NCI-H526 (cell line): ENCODE data around the gene CAMK2G.
A peak's percentile ranks its signal among the peaks of the same experiment; 100 is the strongest.
"Not testable (repeated sequence)": the region's sequence is repeated elsewhere in the genome, so short reads cannot be mapped to it uniquely, and the experiment has no call there.

Source experiments
- DNase-seq, 2 experiments: peaks; one replicate each; lab custom pipeline; 2025; lab: John Stamatoyannopoulos, UW

Gene CAMK2G

DNA sequence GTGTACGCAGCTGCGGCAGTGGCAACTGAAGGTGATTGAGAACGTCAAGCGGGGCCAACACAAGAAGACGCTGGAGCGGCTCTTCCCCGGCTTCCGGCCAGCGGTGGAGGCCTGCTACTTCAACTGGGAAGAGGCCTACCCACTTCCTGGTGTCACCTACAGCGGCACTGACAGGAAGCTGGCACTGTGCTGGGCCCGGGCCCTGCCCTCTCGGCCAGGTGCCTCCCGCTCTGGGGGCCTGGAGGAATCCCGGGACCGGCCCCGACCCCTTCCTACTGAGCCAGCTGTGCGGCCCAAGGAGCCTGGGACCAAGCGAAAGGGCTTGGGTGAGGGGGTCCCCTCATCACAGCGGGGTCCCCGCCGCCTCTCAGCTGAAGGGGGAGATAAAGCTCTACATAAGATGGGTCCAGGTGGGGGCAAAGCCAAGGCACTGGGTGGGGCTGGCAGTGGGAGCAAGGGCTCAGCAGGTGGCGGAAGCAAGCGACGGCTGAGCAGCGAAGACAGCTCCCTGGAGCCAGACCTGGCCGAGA is 82.4 kb downstream of the CAMK2G start:
- DNase-seq: no peak

DNA sequence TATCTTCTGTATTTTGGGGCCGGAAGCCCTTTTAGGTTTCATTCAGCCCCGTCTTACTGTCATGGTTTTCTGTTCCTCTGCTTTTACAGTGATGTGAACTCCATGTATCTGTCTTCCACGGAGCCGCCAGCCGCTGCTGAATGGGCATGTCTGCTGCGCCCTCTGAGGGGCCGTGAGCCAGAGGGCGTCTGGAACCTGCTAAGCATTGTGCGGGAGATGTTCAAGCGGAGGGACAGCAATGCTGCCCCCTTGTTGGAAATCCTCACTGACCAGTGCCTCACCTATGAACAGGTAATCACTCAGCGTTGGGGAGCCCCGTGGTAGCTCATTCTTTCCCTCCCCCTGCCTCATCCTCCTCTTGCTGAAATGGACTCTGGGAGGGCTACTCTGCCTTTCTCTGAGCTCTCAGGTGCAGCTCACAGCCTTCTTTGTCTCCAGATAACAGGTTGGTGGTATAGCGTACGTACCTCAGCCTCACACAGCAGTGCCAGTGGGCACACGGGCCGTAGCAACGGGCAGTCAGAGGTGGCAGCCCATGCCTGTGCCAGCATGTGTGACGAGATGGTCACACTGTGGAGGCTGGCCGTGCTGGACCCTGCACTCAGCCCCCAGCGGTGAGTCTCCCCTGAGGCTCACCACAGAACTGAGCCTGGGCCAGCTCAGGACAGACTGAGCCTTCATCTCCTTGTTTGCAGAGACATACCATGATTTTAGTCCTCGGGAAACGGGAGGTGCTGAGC is 83.3 kb downstream of the CAMK2G start:
- DNase-seq: no peak

DNA sequence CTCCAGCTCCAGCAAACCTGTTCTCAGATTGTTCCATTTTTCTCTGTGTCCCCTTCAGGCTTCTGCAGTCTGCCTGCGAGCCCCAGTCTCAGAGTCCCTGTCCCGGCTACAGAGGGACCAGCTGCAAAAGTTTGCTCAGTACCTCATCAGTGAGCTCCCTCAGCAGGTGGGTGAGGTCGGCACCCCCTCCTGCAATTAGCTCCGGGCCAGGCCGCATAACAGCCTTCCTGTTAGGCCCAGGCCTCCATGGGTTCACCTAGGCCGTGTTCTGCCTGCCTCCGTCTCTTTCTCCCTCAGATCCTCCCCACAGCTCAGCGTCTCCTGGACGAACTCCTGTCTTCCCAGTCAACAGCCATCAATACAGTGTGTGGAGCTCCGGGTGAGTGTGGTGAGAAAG is 84.7 kb downstream of the CAMK2G start:
- DNase-seq: no peak

DNA sequence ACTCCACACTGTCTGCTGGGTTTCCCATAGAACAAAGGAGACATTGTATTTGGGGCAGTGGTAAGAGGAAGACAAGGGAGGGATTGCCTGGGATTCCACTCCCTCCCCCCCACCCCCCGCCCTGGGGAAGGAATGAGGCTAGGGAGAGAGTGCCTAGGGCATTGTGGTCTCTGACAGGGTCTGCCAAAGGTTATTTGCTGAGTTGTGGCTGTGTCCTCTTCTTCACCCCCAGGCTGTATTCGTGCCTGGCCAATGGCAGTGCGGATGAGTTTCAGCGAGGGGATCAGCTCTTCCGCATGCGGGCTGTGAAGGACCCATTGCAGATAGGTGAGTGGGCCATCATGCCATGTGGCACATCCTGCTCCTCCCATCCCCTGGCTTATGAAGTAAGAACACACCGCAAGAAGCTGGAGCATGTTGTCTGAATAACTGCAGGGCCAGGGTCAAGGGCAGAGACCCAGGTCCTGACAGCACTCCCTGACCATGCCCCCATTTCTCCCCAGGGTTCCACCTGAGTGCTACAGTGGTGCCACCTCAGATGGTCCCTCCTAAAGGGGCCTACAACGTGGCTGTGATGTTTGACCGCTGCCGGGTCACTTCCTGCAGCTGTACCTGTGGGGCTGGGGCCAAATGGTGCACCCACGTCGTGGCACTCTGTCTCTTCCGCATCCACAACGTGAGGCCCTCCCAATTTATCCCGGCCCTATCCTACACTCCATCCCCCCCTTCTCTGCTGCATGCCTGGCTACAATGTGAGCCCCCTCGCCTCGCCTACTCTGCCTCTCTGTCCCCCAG is 85.3 kb downstream of the CAMK2G start:
- no peak for DNase-seq

DNA sequence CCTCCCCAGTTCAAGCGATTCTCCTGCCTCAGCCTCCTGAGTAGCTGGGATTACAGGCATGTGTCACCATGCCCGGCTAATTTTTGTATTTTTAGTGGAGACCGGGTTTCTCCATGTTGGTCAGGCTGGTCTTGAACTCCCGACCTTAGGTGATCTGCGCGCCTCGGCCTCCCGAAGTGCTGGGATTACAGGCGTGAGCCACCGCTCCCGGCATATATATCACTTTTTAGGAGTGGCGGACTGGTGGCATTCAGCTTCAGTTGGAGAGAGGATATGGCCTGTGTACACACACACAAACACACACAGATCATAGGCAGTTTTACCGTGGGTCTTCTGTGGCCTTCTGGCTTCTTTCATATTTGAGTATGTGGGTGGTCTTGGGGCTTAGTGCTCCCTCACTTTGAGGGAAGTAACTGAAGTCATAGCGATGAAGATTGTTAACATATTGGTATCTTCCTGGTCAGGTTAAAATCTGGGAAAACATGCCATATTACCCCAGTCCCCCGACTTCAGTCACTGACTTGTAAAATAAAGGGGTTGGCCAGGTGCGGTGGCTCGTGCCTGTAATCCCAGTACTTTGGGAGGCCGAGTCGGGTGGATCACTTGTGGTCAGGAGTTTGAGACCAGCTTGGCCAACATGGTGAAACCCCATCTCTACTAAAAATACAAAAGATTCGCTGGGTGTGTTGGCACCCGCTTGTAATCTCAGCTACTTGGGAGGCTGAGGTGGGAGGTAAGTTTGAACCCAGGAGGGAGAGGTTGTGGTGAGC is 87.1 kb downstream of the CAMK2G start:
- DNase-seq: not testable (repeated sequence)

DNA sequence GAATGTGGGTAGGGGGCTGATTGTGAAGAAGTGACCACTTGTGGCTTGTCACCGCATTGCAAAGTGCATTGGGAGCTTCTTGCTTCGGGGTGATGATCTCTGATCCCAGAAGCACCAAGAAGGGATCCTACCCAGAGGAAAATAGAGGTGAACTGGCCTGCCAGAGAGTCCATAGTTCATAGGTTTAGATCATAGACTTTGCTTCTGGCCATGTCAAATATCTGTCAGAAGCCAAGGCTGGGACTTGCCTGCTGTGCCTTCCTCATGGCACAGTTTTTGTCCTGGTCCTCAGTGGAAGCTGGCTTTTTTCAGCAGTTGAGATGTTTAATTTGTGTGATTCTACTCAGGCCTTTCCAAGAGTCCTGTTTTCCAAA is 87.9 kb downstream of the CAMK2G start:
- no peak for DNase-seq

DNA sequence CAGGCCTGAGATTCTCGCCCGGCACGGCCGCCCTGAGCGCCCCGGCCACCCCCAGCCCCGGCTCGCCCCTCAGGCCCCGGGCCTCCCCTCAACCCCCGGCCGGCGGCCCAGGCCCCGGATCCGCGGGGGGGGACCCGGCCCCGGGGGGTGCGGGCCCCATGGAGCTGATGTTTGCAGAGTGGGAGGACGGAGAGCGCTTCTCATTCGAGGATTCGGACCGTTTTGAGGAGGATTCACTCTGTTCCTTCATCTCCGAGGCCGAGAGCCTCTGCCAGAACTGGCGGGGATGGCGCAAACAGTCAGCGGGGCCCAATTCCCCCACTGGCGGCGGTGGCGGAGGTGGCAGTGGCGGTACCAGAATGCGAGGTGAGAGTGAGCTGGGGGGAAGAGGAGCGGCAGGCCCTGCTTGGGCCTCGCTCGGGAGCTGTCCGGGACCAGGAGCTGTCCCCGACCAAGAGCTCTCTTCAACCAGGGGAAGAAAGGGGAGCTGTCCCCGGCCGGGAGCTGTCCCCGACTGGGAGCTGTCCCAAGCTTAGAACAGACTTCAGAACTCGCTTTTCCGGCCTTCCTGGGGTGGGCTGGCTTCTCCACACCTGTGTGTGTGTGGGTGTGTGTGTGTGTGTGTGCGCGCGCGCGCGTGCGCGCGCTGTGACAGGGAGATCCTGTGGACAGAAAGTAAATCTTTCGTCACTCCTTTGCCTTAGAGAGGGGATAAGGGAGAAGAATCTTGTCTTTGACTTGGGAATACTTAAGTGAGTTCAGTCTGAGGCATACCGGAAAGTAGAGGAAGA is 88.4 kb downstream of the CAMK2G start:
- peak in 1 of 2 experiments; percentile 24 for DNase-seq

DNA sequence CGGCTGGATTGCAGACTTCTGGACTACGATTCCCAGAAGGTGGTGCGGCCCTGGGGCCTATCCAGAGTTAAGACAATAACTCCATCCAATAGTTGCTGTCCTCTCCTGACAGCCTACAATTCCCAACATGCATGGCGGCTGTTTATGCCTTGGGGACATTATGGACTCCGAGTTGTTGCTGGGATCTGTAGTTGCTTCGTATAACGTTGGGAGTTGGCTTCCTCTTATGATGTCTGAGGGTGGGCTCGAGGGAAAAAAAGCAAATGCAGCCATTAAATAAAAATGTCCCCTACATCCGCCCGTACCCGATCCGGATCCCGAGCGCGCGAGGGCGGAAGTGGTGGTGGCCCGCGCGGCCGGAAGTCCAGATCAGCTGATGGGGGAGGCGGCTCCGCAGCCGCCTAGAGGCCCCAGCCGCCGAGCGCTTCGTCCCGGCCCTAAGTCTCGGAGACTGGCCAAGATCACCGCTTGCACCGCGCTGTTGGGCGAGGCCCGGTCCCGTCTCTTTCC is 89.1 kb downstream of the CAMK2G start, which contains the start of gene ZSWIM8:
ZSWIM8 (plus strand) TSS at position 396 of the 510 bp plus-strand sequence. CDS start 273 bp downstream, outside the sequence.
- peak; percentile 89 to 91 for DNase-seq

DNA sequence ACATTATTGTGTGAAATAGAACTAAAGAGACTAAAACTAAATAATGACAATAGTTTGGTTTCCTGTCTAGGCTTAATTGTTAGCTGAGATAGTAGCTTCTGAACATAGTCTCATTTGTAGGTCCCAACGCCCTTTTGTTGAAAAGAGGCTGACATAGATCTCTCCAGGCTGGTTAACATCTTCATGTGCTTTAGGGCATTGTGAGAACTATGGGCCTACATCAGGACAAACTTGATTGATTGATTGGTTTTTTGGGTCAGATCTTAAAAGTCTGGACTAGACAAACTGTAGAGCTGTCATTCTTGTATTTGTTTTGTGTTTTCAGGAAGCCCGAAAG is 91.6 kb downstream of the CAMK2G start:
- no peak for DNase-seq

DNA sequence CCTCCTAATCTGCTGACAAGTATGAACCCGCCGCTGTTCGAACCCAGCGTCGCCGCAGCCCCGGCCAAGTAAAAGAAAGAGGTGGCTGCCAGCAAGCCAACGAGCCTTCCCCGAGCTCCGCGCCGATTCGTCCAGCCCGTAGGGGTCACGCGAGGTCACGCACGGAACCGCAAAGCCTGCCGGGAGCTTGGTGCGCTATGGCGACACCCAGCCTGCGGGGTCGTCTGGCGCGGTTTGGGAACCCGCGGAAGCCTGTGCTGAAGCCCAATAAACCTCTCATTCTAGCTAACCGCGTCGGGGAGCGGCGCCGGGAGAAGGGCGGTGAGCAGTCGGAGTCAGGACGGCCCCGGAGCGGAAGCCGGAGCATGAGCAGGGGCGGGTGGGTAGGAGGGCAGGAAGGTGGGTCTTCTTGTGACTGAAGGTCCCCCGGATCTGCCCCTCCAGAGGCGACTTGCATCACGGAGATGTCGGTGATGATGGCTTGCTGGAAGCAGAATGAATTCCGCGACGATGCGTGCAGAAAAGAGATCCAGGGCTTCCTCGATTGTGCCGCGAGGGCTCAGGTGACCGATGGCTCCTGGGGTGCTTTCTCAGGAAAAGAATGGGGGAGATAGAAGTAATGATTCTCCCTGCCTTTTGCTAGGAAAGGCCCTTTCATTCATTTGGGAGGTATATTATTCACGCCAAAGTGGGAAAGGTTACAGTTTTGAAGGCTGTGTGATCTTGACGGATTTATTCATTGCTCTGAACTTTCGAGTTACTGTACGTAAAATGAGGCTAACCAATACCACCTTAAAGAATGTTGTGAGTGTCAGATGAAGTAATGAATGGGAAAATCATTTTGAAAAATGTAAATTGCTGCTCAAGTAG is 92.2 kb downstream of the CAMK2G start, which contains the start of gene CHCHD1:
CHCHD1 (plus strand) TSS at position 170 of the 870 bp plus-strand sequence; CDS start at position 198, 28 bp downstream.
- peak; percentile 28 to 87 for DNase-seq

DNA sequence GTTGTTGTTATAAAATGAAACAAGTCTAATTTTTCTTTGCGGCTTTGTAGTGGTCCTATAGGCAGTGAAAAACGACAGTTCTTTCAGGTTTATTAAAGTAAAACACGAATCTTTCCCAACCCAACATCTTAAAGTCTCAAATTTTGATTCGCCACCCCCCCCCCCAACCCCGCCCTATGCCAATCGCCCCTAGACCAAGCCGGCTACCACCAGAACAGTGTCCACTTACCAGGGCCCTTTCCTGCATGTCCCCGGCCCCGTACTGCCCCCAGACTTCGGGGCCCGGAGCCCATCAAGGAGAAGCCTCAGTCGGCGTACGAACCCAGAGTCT is 92.8 kb downstream of the CAMK2G start:
- DNase-seq: no peak

DNA sequence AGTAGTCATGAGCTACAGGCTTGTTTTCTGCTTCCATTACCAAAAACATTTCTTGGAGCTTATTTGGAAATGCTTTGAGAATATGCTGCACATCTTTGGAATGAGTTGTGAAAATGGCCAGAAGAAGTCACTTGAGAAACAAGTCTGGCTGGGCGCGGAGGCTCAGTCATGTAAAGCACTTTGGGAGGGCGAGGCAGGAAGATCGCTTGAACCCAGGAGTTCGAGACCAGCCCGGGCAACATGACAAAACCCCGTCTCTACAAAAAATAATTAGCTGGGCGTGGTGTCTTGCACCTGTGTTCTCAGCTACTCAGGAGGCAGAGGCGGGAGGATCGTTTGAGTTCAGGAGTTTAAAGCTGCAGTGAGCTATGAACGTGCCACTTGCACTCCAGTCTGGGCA is 93.4 kb downstream of the CAMK2G start:
- DNase-seq: no peak

DNA sequence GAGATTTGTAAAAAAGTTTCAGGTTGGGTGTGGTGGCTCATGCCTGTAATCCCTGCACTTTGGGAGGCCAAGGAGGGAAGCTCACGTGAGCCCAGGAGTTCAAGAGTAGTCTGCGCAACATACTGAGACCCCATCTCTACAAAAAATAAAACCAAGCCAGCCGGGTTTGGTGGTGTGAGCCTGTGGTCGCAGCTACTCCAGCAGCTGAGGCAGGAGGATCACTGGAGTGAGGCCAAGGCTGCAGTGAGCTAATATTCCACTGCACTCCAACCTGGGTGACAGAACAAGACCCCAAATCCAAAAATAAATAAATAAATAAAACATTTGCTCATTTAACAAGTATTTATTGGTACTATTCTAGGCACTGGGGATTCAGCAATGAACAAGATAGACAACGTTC is 94.1 kb downstream of the CAMK2G start:
- DNase-seq: no peak

DNA sequence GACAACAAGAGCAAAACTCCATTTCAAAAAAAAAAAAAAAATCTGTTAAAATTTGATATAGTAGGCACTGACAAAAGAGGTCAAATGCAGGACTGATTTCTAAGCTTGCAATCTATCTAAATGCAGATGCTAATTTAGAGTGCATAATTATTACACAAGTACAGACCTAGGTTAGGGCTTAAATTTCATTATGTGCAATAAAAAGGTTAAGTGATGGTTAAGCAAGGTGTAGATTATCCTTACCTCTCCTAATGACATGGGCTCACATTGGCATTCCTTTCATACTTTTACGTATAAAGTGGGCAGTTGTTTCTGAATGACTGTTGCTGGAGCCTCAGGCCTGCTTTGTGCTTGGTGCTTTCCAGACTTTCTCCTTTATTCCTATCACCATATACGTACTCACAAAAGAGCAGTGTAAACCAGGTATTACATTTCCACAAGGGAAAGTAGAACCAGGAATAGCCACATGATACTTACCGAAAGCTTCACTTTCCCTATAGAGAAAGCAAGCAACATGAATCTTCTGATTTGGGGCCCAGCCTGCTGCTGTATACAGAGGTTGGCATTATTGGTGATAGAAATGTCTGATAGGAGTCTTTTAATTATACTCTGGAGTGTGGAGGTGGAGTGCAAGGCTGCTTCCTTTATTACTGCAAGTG is 94.7 kb downstream of the CAMK2G start:
- DNase-seq: no peak

DNA sequence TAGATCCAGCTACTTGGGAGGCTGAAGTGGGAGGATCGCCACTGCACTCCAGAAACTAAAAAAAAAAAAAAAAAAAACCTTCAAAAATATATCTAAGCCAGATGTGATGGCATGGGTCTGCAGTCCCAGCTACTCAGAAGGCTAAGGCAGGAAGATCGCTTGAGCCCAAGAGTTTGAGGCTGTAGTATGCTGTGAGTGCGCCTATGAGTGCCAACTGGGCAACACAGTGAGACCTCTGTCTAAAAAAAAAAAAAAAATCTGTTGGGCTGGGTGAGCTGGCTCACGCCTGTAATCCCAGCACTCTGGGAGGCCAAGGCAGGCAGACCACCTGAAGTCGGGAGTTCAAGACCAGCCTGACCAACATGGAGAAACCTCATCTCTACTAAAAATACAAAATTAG is 95.3 kb downstream of the CAMK2G start:
- no peak for DNase-seq

DNA sequence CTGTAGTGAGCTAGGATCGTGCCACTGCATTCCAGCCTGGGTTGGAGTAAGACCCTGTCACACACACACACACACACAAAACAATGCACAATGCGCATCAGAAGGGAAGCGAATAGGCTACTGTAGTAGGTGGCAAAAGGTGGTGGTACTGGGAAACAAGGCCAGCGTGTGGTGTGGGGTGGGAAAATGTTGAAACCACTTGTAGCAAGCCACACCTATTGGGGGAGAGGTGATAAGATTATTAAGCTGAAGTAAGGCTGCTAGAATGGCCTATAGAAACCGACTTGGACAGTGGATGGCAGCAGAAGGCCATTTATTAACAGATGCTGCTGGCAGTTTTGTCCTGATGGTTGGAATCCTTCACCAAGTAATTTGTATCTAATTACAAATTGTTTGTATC is 99.7 kb downstream of the CAMK2G start:
- DNase-seq: peak in 1 of 2 experiments; percentile 21

DNA sequence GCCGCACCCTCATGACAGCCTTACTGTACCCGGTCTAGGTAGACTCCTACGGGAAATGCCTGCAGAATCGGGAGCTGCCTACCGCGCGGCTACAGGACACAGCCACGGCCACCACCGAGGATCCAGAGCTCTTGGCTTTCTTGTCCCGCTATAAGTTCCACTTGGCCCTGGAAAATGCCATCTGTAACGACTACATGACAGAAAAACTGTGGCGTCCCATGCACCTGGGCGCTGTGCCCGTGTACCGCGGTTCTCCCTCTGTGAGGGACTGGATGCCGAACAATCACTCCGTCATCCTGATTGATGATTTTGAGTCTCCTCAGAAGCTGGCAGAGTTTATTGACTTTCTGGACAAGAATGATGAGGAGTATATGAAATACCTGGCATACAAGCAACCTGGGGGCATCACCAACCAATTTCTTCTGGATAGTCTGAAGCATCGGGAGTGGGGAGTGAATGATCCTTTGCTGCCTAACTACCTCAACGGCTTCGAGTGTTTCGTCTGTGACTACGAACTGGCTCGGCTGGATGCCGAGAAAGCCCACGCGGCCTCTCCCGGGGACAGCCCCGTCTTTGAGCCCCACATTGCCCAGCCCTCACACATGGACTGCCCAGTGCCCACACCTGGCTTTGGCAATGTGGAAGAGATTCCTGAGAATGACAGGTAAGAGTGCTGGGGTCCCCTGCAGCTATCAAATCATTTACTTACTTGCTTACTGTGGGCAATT is 101.0 kb downstream of the CAMK2G start:
- DNase-seq: peak in 1 of 2 experiments; percentile 45

DNA sequence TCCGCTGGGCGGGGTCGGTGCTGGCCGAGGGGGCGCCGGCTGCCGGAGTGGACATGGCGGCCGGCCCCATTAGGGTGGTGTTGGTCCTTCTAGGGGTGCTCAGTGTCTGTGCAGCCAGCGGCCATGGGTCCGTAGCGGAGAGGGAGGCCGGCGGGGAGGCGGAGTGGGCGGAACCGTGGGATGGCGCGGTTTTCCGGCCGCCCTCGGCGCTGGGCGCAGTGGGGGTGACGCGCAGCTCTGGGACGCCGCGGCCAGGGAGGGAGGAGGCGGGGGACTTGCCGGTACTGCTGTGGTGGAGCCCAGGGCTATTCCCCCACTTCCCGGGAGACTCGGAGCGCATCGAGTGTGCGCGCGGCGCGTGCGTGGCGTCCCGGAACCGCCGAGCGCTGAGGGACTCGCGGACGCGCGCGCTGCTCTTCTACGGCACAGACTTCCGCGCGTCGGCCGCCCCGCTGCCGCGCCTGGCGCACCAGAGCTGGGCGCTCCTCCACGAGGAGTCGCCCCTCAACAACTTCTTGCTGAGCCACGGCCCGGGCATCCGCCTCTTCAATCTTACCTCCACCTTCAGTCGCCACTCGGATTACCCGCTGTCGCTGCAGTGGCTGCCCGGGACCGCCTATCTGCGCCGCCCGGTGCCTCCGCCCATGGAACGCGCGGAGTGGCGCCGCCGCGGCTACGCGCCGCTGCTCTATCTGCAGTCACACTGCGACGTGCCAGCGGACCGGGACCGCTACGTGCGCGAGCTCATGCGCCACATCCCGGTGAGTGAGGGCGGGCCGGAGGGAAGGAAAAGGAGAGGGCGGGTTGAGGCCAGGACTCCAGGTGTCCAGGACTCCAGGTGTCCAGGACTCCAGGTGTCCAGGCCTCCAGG is 101.8 kb downstream of the CAMK2G start:
- DNase-seq: peak; percentile 27 to 79
